Hepatocyte (in vitro differentiated cells): ENCODE measurements around the gene CAPN11. TPM values are rescaled to one million over a fixed set of nuclear protein-coding genes. Genes with fewer than 3 reads are reported as not detected.

Experiments used
- DNase-seq: peaks from one replicate; pipeline ENCODE4 v3.0.0-alpha.2; 2016; ENCODE audit warnings: low spot score
- H2AFZ ChIP-seq: fragments of 200-600 bp; sonication (generic); 2 replicates; pipeline ENCODE4 v1.6.0; 2016; ENCODE audit warnings: antibody characterized with exemption, mild to moderate bottlenecking
- H3K27ac ChIP-seq: fragments of 200-600 bp; sonication (generic); 2 replicates; pipeline ENCODE4 v1.5.1; 2016; ENCODE audit warnings: mild to moderate bottlenecking
- H3K27me3 ChIP-seq: fragments of 200-600 bp; sonication (generic); 2 replicates; pipeline ENCODE4 v1.6.1; 2016
- H3K36me3 ChIP-seq: fragments of 200-600 bp; sonication (generic); replicated peaks from 2 replicates; pipeline ENCODE4 v1.5.1; 2016; ENCODE audit warnings: low read depth; ENCODE audit not compliant: insufficient read depth
- H3K4me1 ChIP-seq: fragments of 200-600 bp; sonication (generic); 2 replicates; pipeline ENCODE4 v1.5.1; 2016; ENCODE audit warnings: mild to moderate bottlenecking, moderate library complexity; ENCODE audit not compliant: insufficient read depth
- H3K4me2 ChIP-seq: fragments of 200-600 bp; sonication (generic); 2 replicates; pipeline ENCODE4 v1.6.0; 2016
- H3K4me3 ChIP-seq: fragments of 200-600 bp; sonication (generic); 2 replicates; pipeline ENCODE4 v1.5.1; 2016; ENCODE audit warnings: mild to moderate bottlenecking
- H3K79me2 ChIP-seq: fragments of 200-600 bp; sonication (generic); 2 replicates; pipeline ENCODE4 v1.6.0; 2017; ENCODE audit warnings: mild to moderate bottlenecking
- H3K9me2 ChIP-seq: fragments of 200-600 bp; sonication (generic); replicated peaks from 2 replicates; pipeline ENCODE4 v1.6.0; 2017; ENCODE audit warnings: mild to moderate bottlenecking; ENCODE audit not compliant: insufficient read depth
- H3K9me3 ChIP-seq: fragments of 200-600 bp; sonication (generic); 2 replicates; pipeline ENCODE4 v1.5.1; 2016; ENCODE audit warnings: low read depth, mild to moderate bottlenecking
- H4K20me1 ChIP-seq: fragments of 200-600 bp; sonication (generic); 2 replicates; pipeline ENCODE4 v1.6.0; 2016; ENCODE audit warnings: mild to moderate bottlenecking; ENCODE audit not compliant: insufficient read depth, poor library complexity, severe bottlenecking
- EZH2 ChIP-seq: fragments of 200-600 bp; sonication (generic); IDR thresholded peaks from 2 replicates; pipeline ENCODE4 v1.6.1; 2016; ENCODE audit warnings: antibody characterized with exemption, mild to moderate bottlenecking, borderline replicate concordance
- EZH2phosphoT487 ChIP-seq: fragments of 200-600 bp; sonication (generic); IDR thresholded peaks from one replicate; pipeline ENCODE4 v1.6.1; 2018; ENCODE audit warnings: antibody characterized with exemption, mild to moderate bottlenecking, low read depth, moderate library complexity; ENCODE audit not compliant: unreplicated experiment, severe bottlenecking
- WGBS: methylation state at CpG from one replicate; pipeline ENCODE4 v1.1.6; 2016; ENCODE audit warnings: low lambda C conversion rate; ENCODE audit errors: missing lambda C conversion rate; 5-methylcytosine and 5-hydroxymethylcytosine counted together
- polyA plus RNA-seq: library from polyadenylated mRNA; unstranded; fragments of >200 nt; fragmentation: Nextera tagmentation; extraction: Ambion mirVana; gene quantifications from 2 replicates; pipeline ENCODE4 v1.2.1, GENCODE V29; 2016
- total RNA-seq: library from RNA; depleted of rRNA; stranded (reverse); fragments of >200 nt; gene quantifications from 2 replicates; pipeline ENCODE4 v1.2.3, GENCODE V29; 2014
- TF ChIP-seq, protein P1 (sequence below): fragments of 200-600 bp; sonication (generic); IDR thresholded peaks from 2 replicates; pipeline ENCODE4 v1.5.1; 2016; ENCODE audit warnings: antibody characterized with exemption, mild to moderate bottlenecking; ENCODE audit not compliant: poor library complexity

CAPN11 gene
- total and polyA plus RNA-seq, 2 experiments from 2014 or later: 0.13 to 0.23 TPM

DNA sequence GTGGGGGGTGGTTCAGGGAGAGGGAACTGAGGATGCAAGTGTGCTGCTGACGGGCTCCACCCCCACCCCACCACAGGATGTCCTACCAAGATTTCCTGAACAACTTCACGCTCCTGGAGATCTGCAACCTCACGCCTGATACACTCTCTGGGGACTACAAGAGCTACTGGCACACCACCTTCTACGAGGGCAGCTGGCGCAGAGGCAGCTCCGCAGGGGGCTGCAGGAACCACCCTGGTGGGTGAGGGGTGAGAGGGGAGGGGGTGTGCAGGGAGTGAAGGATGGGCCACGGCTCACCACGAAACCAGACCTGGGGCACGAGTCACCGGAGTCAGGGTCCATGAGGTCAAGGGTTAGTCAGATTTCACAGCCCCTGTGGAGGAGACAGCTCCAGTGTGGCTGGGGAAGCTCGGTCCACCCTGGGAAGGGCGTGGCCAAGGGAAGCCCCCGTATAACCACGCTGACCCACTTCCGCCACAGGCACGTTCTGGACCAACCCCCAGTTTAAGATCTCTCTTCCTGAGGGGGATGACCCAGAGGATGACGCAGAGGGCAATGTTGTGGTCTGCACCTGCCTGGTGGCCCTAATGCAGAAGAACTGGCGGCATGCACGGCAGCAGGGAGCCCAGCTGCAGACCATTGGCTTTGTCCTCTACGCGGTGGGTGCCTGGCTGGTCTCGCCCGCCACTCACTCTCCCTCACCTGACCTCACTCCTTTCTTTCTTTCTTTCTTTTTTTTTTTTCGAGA is 18.3 kb downstream of the CAPN11 start:
- Histone ChIP-seq H3K9me3 (no peaks in the 10 kb centered on the region), H3K27me3 (no peaks in the 10 kb centered on the region), H3K9me2 (no peaks in the 10 kb centered on the region), H2AFZ (no peak overlapping the region), H3K27ac (no peak overlapping the region), H3K36me3 (no peaks in the 10 kb centered on the region), H3K4me2 (no peak overlapping the region), H3K79me2 (no peaks in the 10 kb centered on the region), H3K4me1 (no peaks in the 10 kb centered on the region), H4K20me1 (no peaks in the 10 kb centered on the region), H3K4me3 (no peak overlapping the region)
- 91% methylated on average over 19 of the region's 24 CpGs for WGBS
- TF ChIP-seq EZH2 (no peak), EZH2phosphoT487 (no peak)
- TF ChIP-seq, protein P1, sequence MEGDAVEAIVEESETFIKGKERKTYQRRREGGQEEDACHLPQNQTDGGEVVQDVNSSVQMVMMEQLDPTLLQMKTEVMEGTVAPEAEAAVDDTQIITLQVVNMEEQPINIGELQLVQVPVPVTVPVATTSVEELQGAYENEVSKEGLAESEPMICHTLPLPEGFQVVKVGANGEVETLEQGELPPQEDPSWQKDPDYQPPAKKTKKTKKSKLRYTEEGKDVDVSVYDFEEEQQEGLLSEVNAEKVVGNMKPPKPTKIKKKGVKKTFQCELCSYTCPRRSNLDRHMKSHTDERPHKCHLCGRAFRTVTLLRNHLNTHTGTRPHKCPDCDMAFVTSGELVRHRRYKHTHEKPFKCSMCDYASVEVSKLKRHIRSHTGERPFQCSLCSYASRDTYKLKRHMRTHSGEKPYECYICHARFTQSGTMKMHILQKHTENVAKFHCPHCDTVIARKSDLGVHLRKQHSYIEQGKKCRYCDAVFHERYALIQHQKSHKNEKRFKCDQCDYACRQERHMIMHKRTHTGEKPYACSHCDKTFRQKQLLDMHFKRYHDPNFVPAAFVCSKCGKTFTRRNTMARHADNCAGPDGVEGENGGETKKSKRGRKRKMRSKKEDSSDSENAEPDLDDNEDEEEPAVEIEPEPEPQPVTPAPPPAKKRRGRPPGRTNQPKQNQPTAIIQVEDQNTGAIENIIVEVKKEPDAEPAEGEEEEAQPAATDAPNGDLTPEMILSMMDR: no peak
- DNase-seq: no peak

GRCh38 chr6:44177691-44178423 is 19.2 kb downstream of the CAPN11 start:
- Histone ChIP-seq H3K9me3 (no peaks in the 10 kb centered on the region), H3K4me3 (no peak overlapping the region), H3K9me2 (no peaks in the 10 kb centered on the region), H3K36me3 (no peaks in the 10 kb centered on the region), H3K4me2 (no peak overlapping the region), H3K4me1 (no peaks in the 10 kb centered on the region), H2AFZ (no peak overlapping the region), H3K27me3 (no peaks in the 10 kb centered on the region), H4K20me1 (no peaks in the 10 kb centered on the region), H3K79me2 (no peaks in the 10 kb centered on the region), H3K27ac (no peak overlapping the region)
- WGBS: 80% methylated on average over 13 of the region's 13 CpGs
- DNase-seq: peak; percentile 40
- TF ChIP-seq, protein P1: no peak
- TF ChIP-seq EZH2 (no peak), EZH2phosphoT487 (no peak)

GRCh38 chr6:44178424-44179071 is 19.9 kb downstream of the CAPN11 start:
- H4K20me1 ChIP-seq: no peaks in the 10 kb centered on the region
- no peaks in the 10 kb centered on the region for H3K9me2 ChIP-seq
- H2AFZ ChIP-seq: no peak overlapping the region
- H3K27me3 ChIP-seq: no peaks in the 10 kb centered on the region
- TF ChIP-seq, protein P1: no peak
- TF ChIP-seq EZH2phosphoT487 (no peak), EZH2 (no peak)
- no peak overlapping the region for H3K27ac ChIP-seq
- H3K79me2 ChIP-seq: no peaks in the 10 kb centered on the region
- no peaks in the 10 kb centered on the region for H3K9me3 ChIP-seq
- H3K36me3 ChIP-seq: no peaks in the 10 kb centered on the region
- H3K4me1 ChIP-seq: no peaks in the 10 kb centered on the region
- H3K4me2 ChIP-seq: no peak overlapping the region
- 81% methylated on average over 9 of the region's 9 CpGs for WGBS
- DNase-seq: no peak
- no peak overlapping the region for H3K4me3 ChIP-seq
